Mucosa of descending colon (tissue), 3 donors: ENCODE results near the gene PSME1. TPM values are rescaled to one million over a fixed set of nuclear protein-coding genes. Genes with fewer than 3 reads are reported as not detected.
A peak's percentile ranks its signal among the peaks of the same experiment; 100 is the strongest.

Source experiments
- ATAC-seq: fragments of 200-7000 bp; cut with Tn5 transposase; one replicate; pipeline ENCODE4 v1.9.1; 2020; ENCODE audit warnings: mild to moderate bottlenecking, moderate library complexity
- DNase-seq, 3 donors: peaks; one replicate each; pipeline ENCODE4 v3.0.0-alpha.2; 2020
- H3K36me3 ChIP-seq: fragments of 200-600 bp; one replicate; pipeline ENCODE4 v1.8.0; 2021; ENCODE audit warnings: low read depth, mild to moderate bottlenecking
- H3K4me1 ChIP-seq: fragments of 200-600 bp; one replicate; pipeline ENCODE4 v1.8.0; 2021; ENCODE audit warnings: low read depth, mild to moderate bottlenecking
- H3K4me3 ChIP-seq: fragments of 200-600 bp; one replicate; pipeline ENCODE4 v1.8.0; 2021; ENCODE audit warnings: mild to moderate bottlenecking
- H3K9me3 ChIP-seq: fragments of 200-600 bp; one replicate; pipeline ENCODE4 v1.8.0; 2021; ENCODE audit warnings: mild to moderate bottlenecking
- intact Hi-C, 2 donors: fragments of 100-400 bp; cut with DNase I in 1 of 2; cut with micrococcal nuclease in 1 of 2; formaldehyde crosslinking; loops; one replicate each; pipeline versions ENCODE4 v1.11.0 to v1.11.1; 2022; cut with DNase I, micrococcal nuclease
- total RNA-seq, 3 donors: library from RNA; stranded (reverse); fragmentation: NEBNext Ultra II Directional in 2 of 3; extraction: Animal tissue kit (Norgen Biotek cat#: 25700) in 2 of 3; gene quantifications; one replicate each; pipeline versions ENCODE4 v1.2.1 to v1.2.4, GENCODE V29; 2021 to 2023
- TF ChIP-seq, protein P1 (sequence below): fragments of 200-600 bp; IDR thresholded peaks from one replicate; pipeline ENCODE4 v1.8.0; 2022; ENCODE audit warnings: antibody characterized with exemption, mild to moderate bottlenecking
- donor health status: DM: no; HTN: no; CAD: no; lungs with moderate emphysema.
- donor health status: DM: no; HTN: no; CAD: no.
- donor health status: DM: no; HTN: yes; CAD: no.

Gene PSME1
- total RNA-seq, 3 donors from 2014 or later = 188 to 279 (median 203) TPM

- Histone ChIP-seq H3K9me3 (no peaks in the 10 kb centered on the region), H3K36me3 (peaks cover 3% of the 10 kb centered on the region), H3K4me1 (peaks cover 15% of the 10 kb centered on the region), H3K4me3 (no peak overlapping the region)
- TF ChIP-seq, protein P1, sequence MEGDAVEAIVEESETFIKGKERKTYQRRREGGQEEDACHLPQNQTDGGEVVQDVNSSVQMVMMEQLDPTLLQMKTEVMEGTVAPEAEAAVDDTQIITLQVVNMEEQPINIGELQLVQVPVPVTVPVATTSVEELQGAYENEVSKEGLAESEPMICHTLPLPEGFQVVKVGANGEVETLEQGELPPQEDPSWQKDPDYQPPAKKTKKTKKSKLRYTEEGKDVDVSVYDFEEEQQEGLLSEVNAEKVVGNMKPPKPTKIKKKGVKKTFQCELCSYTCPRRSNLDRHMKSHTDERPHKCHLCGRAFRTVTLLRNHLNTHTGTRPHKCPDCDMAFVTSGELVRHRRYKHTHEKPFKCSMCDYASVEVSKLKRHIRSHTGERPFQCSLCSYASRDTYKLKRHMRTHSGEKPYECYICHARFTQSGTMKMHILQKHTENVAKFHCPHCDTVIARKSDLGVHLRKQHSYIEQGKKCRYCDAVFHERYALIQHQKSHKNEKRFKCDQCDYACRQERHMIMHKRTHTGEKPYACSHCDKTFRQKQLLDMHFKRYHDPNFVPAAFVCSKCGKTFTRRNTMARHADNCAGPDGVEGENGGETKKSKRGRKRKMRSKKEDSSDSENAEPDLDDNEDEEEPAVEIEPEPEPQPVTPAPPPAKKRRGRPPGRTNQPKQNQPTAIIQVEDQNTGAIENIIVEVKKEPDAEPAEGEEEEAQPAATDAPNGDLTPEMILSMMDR = no peak
- intact Hi-C loops = no loop called here
- ATAC-seq = no peak
- no peak for DNase-seq
Observed at GRCh38 chr14:24157331-24157730, 21.3 kb downstream of the PSME1 start.

GRCh38 chr14:24159777-24160498, 23.9 kb downstream of the PSME1 start:
- ATAC-seq = no peak
- TF ChIP-seq, protein P1 = no peak
- Histone ChIP-seq H3K4me1 (peaks cover 22% of the 10 kb centered on the region), H3K36me3 (peaks cover 3% of the 10 kb centered on the region), H3K4me3 (no peak overlapping the region), H3K9me3 (no peaks in the 10 kb centered on the region)
- intact Hi-C loops = no loop called here
- no peak for DNase-seq

DNA sequence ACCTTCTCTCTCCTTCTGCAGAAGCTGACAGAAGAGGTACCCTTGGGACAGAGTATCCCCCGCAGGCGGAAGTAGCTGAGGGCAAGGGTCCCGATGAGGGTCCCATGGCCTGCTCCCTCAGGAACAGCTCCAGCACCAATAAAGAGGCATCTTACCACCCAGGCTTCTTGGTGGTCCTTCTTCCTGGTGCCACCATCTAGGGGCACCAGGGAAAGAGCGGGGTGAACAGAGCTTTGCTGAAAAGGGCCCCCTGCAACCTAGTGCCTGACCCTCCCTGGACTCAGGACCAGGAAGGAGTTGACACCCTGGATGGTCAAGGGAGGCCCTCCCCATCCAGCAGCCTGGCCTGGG, 24.5 kb downstream of the PSME1 start:
- Histone ChIP-seq H3K4me1 (peaks cover 22% of the 10 kb centered on the region), H3K9me3 (no peaks in the 10 kb centered on the region), H3K36me3 (peaks cover 3% of the 10 kb centered on the region), H3K4me3 (no peak overlapping the region)
- intact Hi-C loops = no loop called here
- ATAC-seq = peak; percentile 1
- DNase-seq = no peak
- TF ChIP-seq, protein P1 = no peak

- intact Hi-C loops = no loop called here
- Histone ChIP-seq H3K4me3 (peak within 1 kb of the TSS; percentile 31), H3K9me3 (no peaks in the 10 kb centered on the region), H3K36me3 (peaks cover 3% of the 10 kb centered on the region), H3K4me1 (peaks cover 22% of the 10 kb centered on the region)
- TF ChIP-seq, protein P1 = peak; percentile 93
- peak; percentile 97 to 100 (median 98) for DNase-seq
- peak; percentile 95 for ATAC-seq
Observed at GRCh38 chr14:24160850-24161804, 25.1 kb downstream of the PSME1 start, which contains the start of gene IRF9. TSS of gene IRF9 (plus strand) at chr14:24161265. CDS start at chr14:24162145, 880 bp downstream.

DNA sequence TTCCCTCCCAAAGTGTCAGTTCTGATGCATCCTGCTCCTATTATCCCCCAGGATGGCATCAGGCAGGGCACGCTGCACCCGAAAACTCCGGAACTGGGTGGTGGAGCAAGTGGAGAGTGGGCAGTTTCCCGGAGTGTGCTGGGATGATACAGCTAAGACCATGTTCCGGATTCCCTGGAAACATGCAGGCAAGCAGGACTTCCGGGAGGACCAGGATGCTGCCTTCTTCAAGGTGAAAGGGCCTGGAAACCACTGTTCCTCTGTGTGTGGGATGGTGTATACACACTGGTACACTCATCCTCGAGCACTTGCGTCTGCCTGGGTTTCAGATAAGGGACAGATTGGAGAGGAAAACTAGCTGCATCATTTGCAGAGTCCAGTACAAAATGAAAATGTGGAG, 26.1 kb downstream of the PSME1 start:
- Histone ChIP-seq H3K36me3 (peaks cover 1% of the 10 kb centered on the region), H3K9me3 (no peaks in the 10 kb centered on the region), H3K4me3 (peak overlapping the region; percentile 31), H3K4me1 (peaks cover 22% of the 10 kb centered on the region)
- ATAC-seq (no peak), DNase-seq (peak in 1 of 3 donors; percentile 46)
- intact Hi-C loops = no loop called here
- TF ChIP-seq, protein P1 = no peak
